Spleen (tissue), 11 donors: ENCODE measurements around the gene TTC28. TPM values are rescaled to one million over a fixed set of nuclear protein-coding genes. Genes with fewer than 3 reads are reported as not detected.

Experiments
- DNase-seq: peaks from one replicate; pipeline ENCODE4 v3.0.0-alpha.2; 2020
- H3K27ac ChIP-seq, 8 donors: fragments of 200-600 bp; sonication (generic) in 7 of 8; 1 replicate in 4 of 8; 2 replicates in 4 of 8; pipeline versions ENCODE4 v1.5.0 to v1.8.0; 2016 to 2021; ENCODE audit warnings: inconsistent platforms in 4 of 8, mild to moderate bottlenecking in 4 of 8, moderate library complexity in 1 of 8
- H3K27me3 ChIP-seq, 7 donors: fragments of 200-600 bp; sonication (generic) in 6 of 7; replicated peaks in 1 of 7; 1 replicate in 4 of 7; 2 replicates in 3 of 7; pipeline versions ENCODE4 v1.5.0 to v1.8.0; 2016 to 2021; ENCODE audit warnings: inconsistent platforms in 3 of 7, mild to moderate bottlenecking in 1 of 7
- H3K36me3 ChIP-seq, 6 donors: fragments of 200-600 bp; sonication (generic) in 5 of 6; 1 replicate in 4 of 6; 2 replicates in 2 of 6; pipeline versions ENCODE4 v1.5.0 to v1.8.0; 2016 to 2021; ENCODE audit warnings: inconsistent platforms in 2 of 6
- H3K4me1 ChIP-seq, 6 donors: fragments of 200-600 bp; sonication (generic) in 5 of 6; 1 replicate in 3 of 6; 2 replicates in 3 of 6; pipeline versions ENCODE4 v1.5.0 to v1.8.0; 2016 to 2021; ENCODE audit warnings: inconsistent platforms in 3 of 6
- H3K4me3 ChIP-seq, 8 donors: fragments of 200-600 bp; sonication (generic) in 7 of 8; 1 replicate in 4 of 8; 2 replicates in 4 of 8; pipeline versions ENCODE4 v1.5.0 to v1.8.0; 2016 to 2021; ENCODE audit warnings: inconsistent platforms in 4 of 8, mild to moderate bottlenecking in 4 of 8, moderate library complexity in 2 of 8
- H3K9me3 ChIP-seq, 8 donors: fragments of 200-600 bp; sonication (generic) in 7 of 8; 1 replicate in 4 of 8; 2 replicates in 4 of 8; pipeline versions ENCODE4 v1.5.0 to v1.8.0; 2016 to 2021; ENCODE audit warnings: inconsistent platforms in 4 of 8
- POLR2A ChIP-seq, 3 donors: fragments of 450-650 bp; IDR thresholded peaks; one replicate each; pipeline ENCODE4 v1.5.1; 2017; ENCODE audit warnings: antibody characterized with exemption in 3 of 3, mild to moderate bottlenecking in 1 of 3
- POLR2AphosphoS5 ChIP-seq, 3 donors: sonication (generic); formaldehyde crosslinking; IDR thresholded peaks; one replicate each; pipeline ENCODE4 v1.5.1; 2017; ENCODE audit warnings: antibody characterized with exemption in 3 of 3
- WGBS, 5 donors: extraction: QIAGEN DNeasy Blood & Tissue Kit in 3 of 5; methylation state at CpG; one replicate each; pipeline versions ENCODE4 v1.1.5 to v1.1.7; 2013 to 2018; 5-methylcytosine and 5-hydroxymethylcytosine counted together
- intact Hi-C: fragments of 100-400 bp; cut with DNase I; formaldehyde crosslinking; loops from one replicate; pipeline ENCODE4 v1.15.0; 2023; ENCODE audit warnings: low total_unique reads
- polyA plus RNA-seq, 3 donors: library from polyadenylated mRNA; stranded (reverse); fragments of 200-250 nt; gene quantifications; one replicate each; pipeline ENCODE4 v1.2.1, GENCODE V29; 2013
- total RNA-seq, 7 donors: library from RNA; depleted of rRNA in 3 of 7; stranded (reverse); fragments of >200 nt in 3 of 7; fragmentation: NEBNext Ultra II Directional in 4 of 7; extraction: Animal tissue kit (Norgen Biotek cat#: 25700) in 4 of 7; gene quantifications; one replicate each; pipeline versions ENCODE4 v1.1.0 to v1.2.1, GENCODE V29; 2016 to 2021
- TF ChIP-seq, protein P1 (sequence below), 11 experiments: fragments of 200-600 bp in 7 of 11; fragments of 450-650 bp in 4 of 11; sonication (generic) in 4 of 11; IDR thresholded peaks in 8 of 11; conservative IDR thresholded peaks in 3 of 11; 1 replicate in 7 of 11; 2 replicates in 4 of 11; pipeline versions ENCODE4 v1.4.0 to v1.8.0; 2016 to 2021; ENCODE audit warnings: antibody characterized with exemption in 11 of 11, inconsistent platforms in 4 of 11, mild to moderate bottlenecking in 1 of 11
- donor health status: healthy with polysubstance abuse.
- donor health status: DM: no; HTN: no; CAD: no; lungs with moderate emphysema.
- donor health status: DM: no; HTN: no; CAD: no.
- donor health status: Bipolar disorder and iron deficiency.
- donor health status: healthy.
- donor health status: DM: no; HTN: no; CAD: no.
- donor health status: DM: yes; HTN: yes; CAD: no.

TTC28 gene
- total and polyA plus RNA-seq, 10 donors = 0.62 to 69.0 (median 33.5) TPM

DNA sequence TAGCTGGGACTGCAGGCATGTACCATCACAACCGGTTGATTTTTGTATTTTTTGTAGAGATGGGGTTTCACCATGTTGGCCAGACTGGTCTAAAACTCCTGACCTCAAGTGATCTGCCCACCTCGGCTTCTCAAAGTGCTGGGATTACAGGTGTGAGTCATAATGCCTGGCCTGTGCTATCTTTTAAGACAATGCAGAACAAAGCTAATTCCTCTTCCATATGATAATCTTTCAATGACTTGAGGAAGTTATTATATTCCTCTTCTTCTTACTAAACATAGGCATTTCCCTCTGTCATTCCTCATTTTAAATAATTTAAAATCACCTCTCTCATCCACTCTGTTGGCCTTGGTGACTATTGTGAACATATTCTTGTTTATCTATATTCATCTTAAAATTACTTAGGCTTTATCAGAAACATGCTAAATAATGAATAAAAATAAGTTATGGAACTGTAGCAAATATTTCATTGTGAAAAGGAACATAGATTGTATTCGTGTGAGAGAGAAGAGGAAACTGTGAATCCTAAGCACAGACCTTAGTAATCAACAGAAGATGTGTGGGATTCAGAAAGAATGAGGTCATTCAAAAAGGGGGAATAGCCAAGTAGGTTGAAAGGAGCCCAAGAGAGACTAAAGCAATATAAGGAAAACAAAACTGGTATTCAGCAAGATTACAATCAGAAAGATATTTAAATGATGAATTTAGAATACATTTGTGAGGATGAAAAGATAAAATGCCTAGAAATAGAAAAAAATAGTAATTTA lies 269.4 kb downstream of the TTC28 start:
- WGBS, 5 donors = 55 to 79% (median 60%) methylated on average over 3 of the region's 3 CpGs
- DNase-seq = no peak
- no peaks in the 10 kb centered on the region for H3K9me3 ChIP-seq
- no peaks in the 10 kb centered on the region for H3K27me3 ChIP-seq
- H3K4me1 ChIP-seq = peaks cover 0 to 4% (median 0%) of the 10 kb centered on the region in 6 donors
- no peak overlapping the region for H3K27ac ChIP-seq
- no peaks in the 10 kb centered on the region for H3K36me3 ChIP-seq
- TF ChIP-seq, protein P1, sequence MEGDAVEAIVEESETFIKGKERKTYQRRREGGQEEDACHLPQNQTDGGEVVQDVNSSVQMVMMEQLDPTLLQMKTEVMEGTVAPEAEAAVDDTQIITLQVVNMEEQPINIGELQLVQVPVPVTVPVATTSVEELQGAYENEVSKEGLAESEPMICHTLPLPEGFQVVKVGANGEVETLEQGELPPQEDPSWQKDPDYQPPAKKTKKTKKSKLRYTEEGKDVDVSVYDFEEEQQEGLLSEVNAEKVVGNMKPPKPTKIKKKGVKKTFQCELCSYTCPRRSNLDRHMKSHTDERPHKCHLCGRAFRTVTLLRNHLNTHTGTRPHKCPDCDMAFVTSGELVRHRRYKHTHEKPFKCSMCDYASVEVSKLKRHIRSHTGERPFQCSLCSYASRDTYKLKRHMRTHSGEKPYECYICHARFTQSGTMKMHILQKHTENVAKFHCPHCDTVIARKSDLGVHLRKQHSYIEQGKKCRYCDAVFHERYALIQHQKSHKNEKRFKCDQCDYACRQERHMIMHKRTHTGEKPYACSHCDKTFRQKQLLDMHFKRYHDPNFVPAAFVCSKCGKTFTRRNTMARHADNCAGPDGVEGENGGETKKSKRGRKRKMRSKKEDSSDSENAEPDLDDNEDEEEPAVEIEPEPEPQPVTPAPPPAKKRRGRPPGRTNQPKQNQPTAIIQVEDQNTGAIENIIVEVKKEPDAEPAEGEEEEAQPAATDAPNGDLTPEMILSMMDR (IDR thresholded peaks at IDR 0.05 in 8 of 11, conservative IDR thresholded peaks at IDR 0.05 in 3 of 11) = no peak
- TF ChIP-seq POLR2A (IDR thresholded peaks at IDR 0.05) = no peak
- no peak for TF ChIP-seq POLR2AphosphoS5 (IDR thresholded peaks at IDR 0.05)
- no peak overlapping the region for H3K4me3 ChIP-seq
- intact Hi-C loops = no loop called here

DNA sequence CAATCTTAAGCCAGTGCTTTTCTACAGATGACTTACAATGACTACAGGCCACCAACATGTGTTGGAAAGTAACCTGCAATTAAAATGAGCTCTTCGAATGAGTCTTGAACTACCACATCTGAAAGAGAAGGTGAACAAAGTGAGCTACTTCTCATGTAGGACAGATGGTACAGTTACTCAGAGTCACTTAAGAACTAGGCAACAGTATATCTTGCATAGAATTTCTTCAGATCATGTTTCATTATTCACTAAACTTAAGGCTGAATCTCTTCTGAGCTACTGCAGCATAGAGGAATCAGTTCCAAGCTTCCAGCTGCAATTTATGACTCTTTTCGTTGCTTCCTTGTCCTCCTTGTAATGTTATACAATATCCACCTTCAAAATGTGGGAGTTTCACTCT lies 270.9 kb downstream of the TTC28 start:
- H3K4me1 ChIP-seq = no peaks in the 10 kb centered on the region
- no peaks in the 10 kb centered on the region for H3K36me3 ChIP-seq
- intact Hi-C loops = no loop called here
- WGBS, 5 donors = 84 to 93% (median 90%) methylated on average over 2 of the region's 2 CpGs
- no peak overlapping the region for H3K4me3 ChIP-seq
- no peak overlapping the region for H3K27ac ChIP-seq
- H3K9me3 ChIP-seq = no peaks in the 10 kb centered on the region
- H3K27me3 ChIP-seq = no peaks in the 10 kb centered on the region
- DNase-seq = no peak
- no peak for TF ChIP-seq POLR2A (IDR thresholded peaks at IDR 0.05)
- no peak for TF ChIP-seq POLR2AphosphoS5 (IDR thresholded peaks at IDR 0.05)
- TF ChIP-seq, protein P1 (IDR thresholded peaks at IDR 0.05 in 8 of 11, conservative IDR thresholded peaks at IDR 0.05 in 3 of 11) = no peak

DNA sequence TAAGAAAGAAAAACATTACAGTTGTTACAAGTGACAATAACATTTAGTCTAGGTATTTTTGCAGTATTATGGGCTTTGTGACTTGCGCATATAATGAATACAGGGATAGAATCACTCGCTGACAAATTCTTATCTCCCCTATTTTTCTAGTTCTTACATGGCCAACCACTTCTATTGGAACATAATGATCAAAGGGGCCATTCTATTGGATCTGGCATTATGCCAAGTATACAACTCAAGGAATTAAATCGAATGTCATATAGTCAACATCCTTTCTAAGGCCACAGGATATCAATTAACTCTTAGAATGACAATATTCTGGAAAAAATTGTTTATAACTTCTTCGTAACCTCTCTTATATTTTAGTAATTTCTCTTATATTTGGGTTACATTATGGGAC lies 272.0 kb downstream of the TTC28 start:
- Histone ChIP-seq H3K9me3 (no peaks in the 10 kb centered on the region), H3K27ac (no peak overlapping the region), H3K4me3 (no peak overlapping the region), H3K4me1 (no peaks in the 10 kb centered on the region), H3K27me3 (no peaks in the 10 kb centered on the region), H3K36me3 (no peaks in the 10 kb centered on the region)
- TF ChIP-seq, protein P1 (IDR thresholded peaks at IDR 0.05 in 8 of 11, conservative IDR thresholded peaks at IDR 0.05 in 3 of 11) = no peak
- TF ChIP-seq POLR2A (IDR thresholded peaks at IDR 0.05) (no peak), POLR2AphosphoS5 (IDR thresholded peaks at IDR 0.05) (no peak)
- intact Hi-C loops = no loop called here
- DNase-seq = no peak
- WGBS, 5 donors = 82 to 91% (median 87%) methylated on average over 4 of the region's 4 CpGs

DNA sequence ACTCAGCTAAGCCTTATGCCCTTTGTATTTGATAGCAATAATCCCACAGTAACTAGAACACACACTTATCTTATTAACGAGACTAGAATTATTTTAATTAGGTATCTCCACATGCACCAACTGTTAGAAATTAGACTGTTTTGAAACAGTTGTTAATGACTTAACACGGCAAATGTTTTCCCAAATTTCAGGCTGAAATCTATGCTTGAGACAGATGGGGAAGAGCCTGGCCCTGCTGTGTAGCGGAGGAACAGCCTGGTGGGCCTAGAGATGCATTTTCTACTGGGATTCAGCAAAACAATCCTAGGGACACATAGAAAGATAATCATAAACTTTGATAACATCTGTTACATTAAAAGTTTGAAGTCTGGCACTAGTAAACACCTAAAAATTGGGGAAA lies 273.4 kb downstream of the TTC28 start:
- no peaks in the 10 kb centered on the region for H3K36me3 ChIP-seq
- H3K27me3 ChIP-seq = no peaks in the 10 kb centered on the region
- H3K4me1 ChIP-seq = no peaks in the 10 kb centered on the region
- TF ChIP-seq POLR2AphosphoS5 (IDR thresholded peaks at IDR 0.05) (no peak), POLR2A (IDR thresholded peaks at IDR 0.05) (no peak)
- TF ChIP-seq, protein P1 (IDR thresholded peaks at IDR 0.05 in 8 of 11, conservative IDR thresholded peaks at IDR 0.05 in 3 of 11) = no peak
- no peak for DNase-seq
- no peak overlapping the region for H3K4me3 ChIP-seq
- WGBS, 5 donors = 84 to 97% (median 95%) methylated on average over 3 of the region's 3 CpGs
- no peak overlapping the region for H3K27ac ChIP-seq
- no peaks in the 10 kb centered on the region for H3K9me3 ChIP-seq
- intact Hi-C loops = no loop called here
